Smooth muscle cell (in vitro differentiated cells): ENCODE data around the gene EFNA1. TPM values are rescaled to one million over a fixed set of nuclear protein-coding genes. Genes with fewer than 3 reads are reported as not detected.
A peak's percentile ranks its signal among the peaks of the same experiment; 100 is the strongest.

Experiments
- DNase-seq: peaks from one replicate; lab custom pipeline; 2025; ENCODE audit not compliant: unreplicated experiment; lab: John Stamatoyannopoulos, UW
- H2AFZ ChIP-seq: fragments of 200-600 bp; sonication (generic); 2 replicates; pipeline ENCODE4 v1.6.0; 2016; ENCODE audit warnings: antibody characterized with exemption, low read depth, mild to moderate bottlenecking
- H3F3A ChIP-seq: fragments of 200-600 bp; sonication (generic); 2 replicates; pipeline ENCODE4 v1.6.0; 2017; ENCODE audit warnings: antibody characterized with exemption, low read depth
- H3K27ac ChIP-seq: fragments of 200-600 bp; sonication (generic); 2 replicates; pipeline ENCODE4 v1.5.1; 2016; ENCODE audit warnings: low read depth, mild to moderate bottlenecking
- H3K27me3 ChIP-seq: fragments of 200-600 bp; sonication (generic); 2 replicates; pipeline ENCODE4 v1.6.1; 2016; ENCODE audit warnings: low read depth, mild to moderate bottlenecking
- H3K36me3 ChIP-seq: fragments of 200-600 bp; sonication (generic); 2 replicates; pipeline ENCODE4 v1.5.1; 2016; ENCODE audit warnings: low read depth
- H3K4me1 ChIP-seq: fragments of 200-600 bp; sonication (generic); 2 replicates; pipeline ENCODE4 v1.5.1; 2016; ENCODE audit warnings: low read depth
- H3K4me2 ChIP-seq: fragments of 200-600 bp; sonication (generic); 2 replicates; pipeline ENCODE4 v1.6.0; 2016; ENCODE audit warnings: mild to moderate bottlenecking
- H3K4me3 ChIP-seq: fragments of 200-600 bp; sonication (generic); 2 replicates; pipeline ENCODE4 v1.5.1; 2016; ENCODE audit warnings: mild to moderate bottlenecking
- H3K79me2 ChIP-seq: fragments of 200-600 bp; sonication (generic); 2 replicates; pipeline ENCODE4 v1.6.0; 2016; ENCODE audit warnings: low read depth, mild to moderate bottlenecking
- H3K9ac ChIP-seq: fragments of 200-600 bp; sonication (generic); 2 replicates; pipeline ENCODE4 v1.6.0; 2016; ENCODE audit warnings: low read depth
- H3K9me3 ChIP-seq: fragments of 200-600 bp; sonication (generic); replicated peaks from 2 replicates; pipeline ENCODE4 v1.5.1; 2016; ENCODE audit warnings: low read depth
- H4K20me1 ChIP-seq: fragments of 200-600 bp; sonication (generic); 2 replicates; pipeline ENCODE4 v1.6.0; 2016; ENCODE audit warnings: low read depth
- WGBS: methylation state at CpG from one replicate; pipeline ENCODE4 v1.1.7; 2016; ENCODE audit warnings: low lambda C conversion rate; 5-methylcytosine and 5-hydroxymethylcytosine counted together
- polyA plus RNA-seq: library from polyadenylated mRNA; unstranded; fragments of >200 nt; fragmentation: Nextera tagmentation; extraction: Ambion mirVana; gene quantifications from 2 replicates; pipeline ENCODE4 v1.2.1, GENCODE V29; 2016
- total RNA-seq: library from RNA; depleted of rRNA; stranded (reverse); fragments of >200 nt; gene quantifications from 2 replicates; pipeline ENCODE4 v1.2.3, GENCODE V29; 2014
- TF ChIP-seq, protein P1 (sequence below): fragments of 200-600 bp; sonication (generic); IDR thresholded peaks from 2 replicates; pipeline ENCODE4 v1.5.1; 2017; ENCODE audit warnings: borderline replicate concordance, mild to moderate bottlenecking, antibody characterized with exemption; ENCODE audit not compliant: insufficient read depth, poor library complexity, severe bottlenecking

Gene EFNA1
- total and polyA plus RNA-seq, 2 experiments from 2014 or later: 16.4 to 20.9 TPM

DNA sequence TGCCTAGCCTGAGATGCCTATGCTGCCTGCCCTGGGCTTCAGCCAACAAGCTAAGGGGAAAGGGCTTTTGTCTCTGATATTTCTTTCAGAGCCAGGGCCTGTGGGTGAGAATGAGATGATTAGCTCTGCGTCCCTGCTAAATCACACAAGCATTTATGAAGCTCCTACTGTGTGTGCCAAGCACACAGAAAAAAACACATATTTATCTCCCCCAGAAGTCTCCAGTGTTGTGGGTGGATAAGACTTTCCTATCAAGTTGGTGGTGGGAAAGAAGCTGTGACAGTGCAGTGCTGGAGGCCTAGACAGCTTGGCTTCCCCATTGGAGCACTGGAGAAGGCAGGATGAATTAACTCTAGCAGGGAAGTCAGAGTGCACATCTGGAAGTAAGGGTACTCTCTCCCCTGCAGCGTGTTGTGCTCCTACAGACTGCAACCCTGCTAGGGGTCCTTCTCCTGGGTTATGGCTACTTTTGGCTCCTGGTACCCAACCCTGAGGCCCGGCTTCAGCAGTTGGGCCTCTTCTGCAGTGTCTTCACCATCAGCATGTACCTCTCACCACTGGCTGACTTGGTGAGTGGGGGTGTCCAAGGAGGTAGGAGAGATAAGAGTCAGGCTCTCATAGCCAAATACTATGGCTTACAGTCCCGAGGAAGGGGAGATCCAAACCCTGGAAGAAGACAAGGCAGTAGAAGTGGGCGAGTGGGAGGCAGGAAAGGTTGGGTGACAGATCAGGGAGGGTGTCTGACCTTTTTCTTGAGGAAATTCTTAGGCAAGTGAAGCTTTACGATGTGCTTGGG is 9.7 kb downstream of the EFNA1 start:
- Histone ChIP-seq H4K20me1 (no peaks in the 10 kb centered on the region), H3K9ac (no peak overlapping the region), H3K27ac (peak overlapping the region; percentile 99), H3K79me2 (peaks cover 22% of the 10 kb centered on the region), H3F3A (no peaks in the 10 kb centered on the region), H3K36me3 (no peaks in the 10 kb centered on the region), H3K4me1 (peaks cover 3% of the 10 kb centered on the region), H2AFZ (no peak overlapping the region), H3K9me3 (no peaks in the 10 kb centered on the region), H3K4me3 (peak overlapping the region; percentile 67), H3K4me2 (peak overlapping the region; percentile 90), H3K27me3 (no peaks in the 10 kb centered on the region)
- no peak for DNase-seq
- 95% methylated on average over 6 of the region's 6 CpGs for WGBS
- TF ChIP-seq, protein P1, sequence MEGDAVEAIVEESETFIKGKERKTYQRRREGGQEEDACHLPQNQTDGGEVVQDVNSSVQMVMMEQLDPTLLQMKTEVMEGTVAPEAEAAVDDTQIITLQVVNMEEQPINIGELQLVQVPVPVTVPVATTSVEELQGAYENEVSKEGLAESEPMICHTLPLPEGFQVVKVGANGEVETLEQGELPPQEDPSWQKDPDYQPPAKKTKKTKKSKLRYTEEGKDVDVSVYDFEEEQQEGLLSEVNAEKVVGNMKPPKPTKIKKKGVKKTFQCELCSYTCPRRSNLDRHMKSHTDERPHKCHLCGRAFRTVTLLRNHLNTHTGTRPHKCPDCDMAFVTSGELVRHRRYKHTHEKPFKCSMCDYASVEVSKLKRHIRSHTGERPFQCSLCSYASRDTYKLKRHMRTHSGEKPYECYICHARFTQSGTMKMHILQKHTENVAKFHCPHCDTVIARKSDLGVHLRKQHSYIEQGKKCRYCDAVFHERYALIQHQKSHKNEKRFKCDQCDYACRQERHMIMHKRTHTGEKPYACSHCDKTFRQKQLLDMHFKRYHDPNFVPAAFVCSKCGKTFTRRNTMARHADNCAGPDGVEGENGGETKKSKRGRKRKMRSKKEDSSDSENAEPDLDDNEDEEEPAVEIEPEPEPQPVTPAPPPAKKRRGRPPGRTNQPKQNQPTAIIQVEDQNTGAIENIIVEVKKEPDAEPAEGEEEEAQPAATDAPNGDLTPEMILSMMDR: no peak

DNA sequence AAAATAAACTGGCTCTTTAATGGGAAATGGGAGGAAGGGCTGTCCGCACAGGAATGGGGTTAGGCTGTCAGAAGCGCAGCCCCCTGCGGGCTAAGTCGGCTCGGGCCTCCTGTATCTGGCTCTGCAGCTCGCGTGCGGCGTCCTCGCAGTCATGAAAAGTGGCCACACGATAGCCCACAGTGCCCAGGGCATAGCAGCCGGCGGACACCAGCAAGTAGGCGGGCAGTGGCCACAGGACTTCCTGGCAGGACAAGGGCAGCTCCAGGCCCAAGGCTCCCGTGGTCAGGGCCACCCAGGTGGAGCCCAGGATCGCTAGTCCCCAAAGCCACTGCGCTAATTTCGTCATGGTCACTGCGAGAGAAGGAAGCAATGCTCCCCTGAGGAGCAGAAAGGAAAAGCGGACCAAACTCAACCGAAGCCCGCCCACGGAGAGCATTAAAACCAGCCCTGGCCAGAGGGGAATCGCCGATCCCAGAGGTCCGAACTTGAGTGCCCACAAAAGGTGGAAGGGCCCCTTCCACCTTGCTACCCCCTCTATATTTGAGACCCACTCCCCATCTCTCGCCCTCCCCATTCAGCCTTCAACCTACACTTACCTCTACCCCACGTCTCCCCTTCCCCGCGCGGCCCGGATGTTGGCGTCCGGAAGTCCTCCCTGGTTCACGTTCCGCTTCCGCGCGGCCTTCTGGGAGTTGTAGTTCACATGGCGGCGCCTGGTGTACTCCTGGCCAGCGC is 12.4 kb downstream of the EFNA1 start, which contains the start of gene DPM3:
DPM3 (minus strand) TSS at position 637 of the 735 bp plus-strand sequence; CDS start at position 346, 291 bp downstream.
- peak within 1 kb of the TSS; percentile 87 for H3K27ac ChIP-seq
- TF ChIP-seq, protein P1: no peak
- no peaks in the 10 kb centered on the region for H3K27me3 ChIP-seq
- peaks cover 3% of the 10 kb centered on the region for H3K4me1 ChIP-seq
- H3K9me3 ChIP-seq: no peaks in the 10 kb centered on the region
- 1% methylated on average over 41 of the region's 42 CpGs for WGBS
- H3K9ac ChIP-seq: peak within 1 kb of the TSS; percentile 77
- H3K79me2 ChIP-seq: peaks cover 22% of the 10 kb centered on the region
- no peaks in the 10 kb centered on the region for H3K36me3 ChIP-seq
- H4K20me1 ChIP-seq: no peaks in the 10 kb centered on the region
- no peaks in the 10 kb centered on the region for H3F3A ChIP-seq
- H3K4me2 ChIP-seq: peak within 1 kb of the TSS; percentile 83
- DNase-seq: peak; percentile 52
- H2AFZ ChIP-seq: peak within 1 kb of the TSS; percentile 99
- H3K4me3 ChIP-seq: peak within 1 kb of the TSS; percentile 68

DNA sequence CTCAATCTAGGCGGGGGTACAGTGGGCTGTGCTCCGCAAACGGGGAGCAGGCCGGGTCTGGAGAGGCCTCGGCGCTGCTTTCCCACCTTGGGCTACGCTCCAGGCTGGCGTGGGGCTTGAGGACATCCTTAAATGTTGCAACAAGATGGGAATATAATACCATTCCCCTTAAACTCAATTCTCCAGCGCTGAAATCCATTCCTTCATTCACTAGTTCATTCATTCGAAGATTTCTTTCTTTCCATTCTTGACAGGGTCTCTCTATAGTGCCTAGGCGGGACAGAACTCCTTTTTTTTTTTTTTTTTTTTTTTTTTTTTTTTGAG is 12.9 kb downstream of the EFNA1 start:
- Histone ChIP-seq H3K36me3 (no peaks in the 10 kb centered on the region), H3K9me3 (no peaks in the 10 kb centered on the region), H3K4me1 (peaks cover 3% of the 10 kb centered on the region), H3K9ac (peak overlapping the region; percentile 77), H3F3A (no peaks in the 10 kb centered on the region), H4K20me1 (no peaks in the 10 kb centered on the region), H3K27ac (no peak overlapping the region), H3K4me3 (peak overlapping the region; percentile 68), H3K4me2 (peak overlapping the region; percentile 83), H3K79me2 (peaks cover 22% of the 10 kb centered on the region), H2AFZ (peak overlapping the region; percentile 99), H3K27me3 (no peaks in the 10 kb centered on the region)
- TF ChIP-seq, protein P1: no peak
- WGBS: 6% methylated on average over 11 of the region's 11 CpGs
- DNase-seq: no peak
